ENCODE results near the gene LDLRAD4. TPM values are rescaled to one million over a fixed set of nuclear protein-coding genes. Genes with fewer than 3 reads are reported as not detected.

LDLRAD4 gene
- total and polyA plus RNA-seq, 2 donors (not counting 1 experiment from before 2014, with no cell fraction given): 13.9 to 35.7 TPM

GRCh38 chr18:13406736-13407135 is 188.2 kb downstream of the LDLRAD4 start:
- H3K9ac ChIP-seq (ENCODE audit: low read length): no peak overlapping the region
- no peak overlapping the region for H3K27ac ChIP-seq (ENCODE audit: low read length in 2 of 2)
- H3K27me3 Mint-ChIP-seq: no peaks in the 10 kb centered on the region
- POLR2A ChIA-PET: no interaction called here
- H3K36me3 ChIP-seq (replicated peaks in 1 of 2; ENCODE audit: control extremely low read depth in 1 of 2, control insufficient read depth in 1 of 2, extremely low read depth in 1 of 2, insufficient read depth in 2 of 2, low read length in 1 of 2): no peaks in the 10 kb centered on the region
- H3K9me3 Mint-ChIP-seq (ENCODE audit: insufficient read depth): no peaks in the 10 kb centered on the region
- no peaks in the 10 kb centered on the region for H4K20me1 ChIP-seq (ENCODE audit: control insufficient read depth, insufficient read depth, low read length, poor library complexity, severe bottlenecking)
- H3K4me1 Mint-ChIP-seq: no peaks in the 10 kb centered on the region
- CTCF ChIA-PET: no interaction called here
- H3K79me2 ChIP-seq (ENCODE audit: control insufficient read depth, insufficient read depth, low read length): no peaks in the 10 kb centered on the region
- TF ChIP-seq EZH2 (IDR thresholded peaks at IDR 0.05; ENCODE audit: borderline replicate concordance, insufficient read depth, low read depth, low read length, poor library complexity, severe bottlenecking) (no peak), CTCF (IDR thresholded peaks at IDR 0.05) (no peak)
- 89% methylated on average over 11 of the region's 11 CpGs for WGBS (ENCODE audit: insufficient coverage)
- no peak overlapping the region for H3K4me2 ChIP-seq (replicated peaks; ENCODE audit: low read depth, low read length, poor library complexity, severe bottlenecking)
- intact Hi-C loops (cut with micrococcal nuclease): no loop called here
- peaks cover 0 to 1% (median 0%) of the 10 kb centered on the region in 3 donors for H3K9me3 ChIP-seq (ENCODE audit: control extremely low read depth in 1 of 3, control insufficient read depth in 2 of 3, insufficient read depth in 1 of 3, low read length in 2 of 3)
- no peak for ATAC-seq (ENCODE audit: low read depth)
- H3K4me3 ChIP-seq (ENCODE audit: control extremely low read depth in 1 of 5, extremely low read depth in 1 of 5, insufficient read depth in 1 of 5, low read depth in 2 of 5, low read length in 4 of 5): no peak overlapping the region
- H2AFZ ChIP-seq (ENCODE audit: insufficient read depth, low read depth, low read length, poor library complexity, severe bottlenecking): no peak overlapping the region
- no peaks in the 10 kb centered on the region for H3K4me1 ChIP-seq (ENCODE audit: control insufficient read depth in 2 of 2, insufficient read depth in 2 of 2, low read length in 2 of 2)
- H3K27me3 ChIP-seq (replicated peaks in 1 of 4; ENCODE audit: control extremely low read depth in 1 of 4, control insufficient read depth in 3 of 4, insufficient read depth in 4 of 4, low read length in 3 of 4): no peaks in the 10 kb centered on the region
- H3K27ac Mint-ChIP-seq: no peak overlapping the region
- H3K4me3 Mint-ChIP-seq: no peak overlapping the region
- DNase-seq: no peak

GRCh38 chr18:13407484-13407883 is 188.9 kb downstream of the LDLRAD4 start:
- H3K36me3 ChIP-seq (replicated peaks in 1 of 2; ENCODE audit: control extremely low read depth in 1 of 2, control insufficient read depth in 1 of 2, extremely low read depth in 1 of 2, insufficient read depth in 2 of 2, low read length in 1 of 2): no peaks in the 10 kb centered on the region
- ChIA-PET POLR2A (no interaction called here), CTCF (no interaction called here)
- H3K27me3 Mint-ChIP-seq: no peaks in the 10 kb centered on the region
- WGBS (ENCODE audit: insufficient coverage): 88% methylated on average over 2 of the region's 4 CpGs
- H3K27ac ChIP-seq (ENCODE audit: low read length in 2 of 2): no peak overlapping the region
- H3K4me3 ChIP-seq (ENCODE audit: control extremely low read depth in 1 of 5, extremely low read depth in 1 of 5, insufficient read depth in 1 of 5, low read depth in 2 of 5, low read length in 4 of 5): no peak overlapping the region
- DNase-seq (no peak), ATAC-seq (ENCODE audit: low read depth) (no peak)
- H3K27ac Mint-ChIP-seq: no peak overlapping the region
- intact Hi-C loops (cut with micrococcal nuclease): no loop called here
- no peak for TF ChIP-seq CTCF (IDR thresholded peaks at IDR 0.05)
- TF ChIP-seq EZH2 (IDR thresholded peaks at IDR 0.05; ENCODE audit: borderline replicate concordance, insufficient read depth, low read depth, low read length, poor library complexity, severe bottlenecking): no peak
- no peaks in the 10 kb centered on the region for H4K20me1 ChIP-seq (ENCODE audit: control insufficient read depth, insufficient read depth, low read length, poor library complexity, severe bottlenecking)
- no peaks in the 10 kb centered on the region for H3K27me3 ChIP-seq (replicated peaks in 1 of 4; ENCODE audit: control extremely low read depth in 1 of 4, control insufficient read depth in 3 of 4, insufficient read depth in 4 of 4, low read length in 3 of 4)
- peaks cover 0 to 5% (median 0%) of the 10 kb centered on the region in 3 donors for H3K9me3 ChIP-seq (ENCODE audit: control extremely low read depth in 1 of 3, control insufficient read depth in 2 of 3, insufficient read depth in 1 of 3, low read length in 2 of 3)
- no peak overlapping the region for H3K4me2 ChIP-seq (replicated peaks; ENCODE audit: low read depth, low read length, poor library complexity, severe bottlenecking)
- H3K79me2 ChIP-seq (ENCODE audit: control insufficient read depth, insufficient read depth, low read length): no peaks in the 10 kb centered on the region
- H2AFZ ChIP-seq (ENCODE audit: insufficient read depth, low read depth, low read length, poor library complexity, severe bottlenecking): no peak overlapping the region
- no peak overlapping the region for H3K9ac ChIP-seq (ENCODE audit: low read length)
- no peaks in the 10 kb centered on the region for H3K4me1 ChIP-seq (ENCODE audit: control insufficient read depth in 2 of 2, insufficient read depth in 2 of 2, low read length in 2 of 2)
- H3K4me1 Mint-ChIP-seq: no peaks in the 10 kb centered on the region
- no peak overlapping the region for H3K4me3 Mint-ChIP-seq
- peaks cover 3% of the 10 kb centered on the region for H3K9me3 Mint-ChIP-seq (ENCODE audit: insufficient read depth)
